Mesenchymal stem cell (in vitro differentiated cells and primary cell): ENCODE data around the gene P2RY6.

Experiments
- DNase-seq: peaks from one replicate; pipeline ENCODE4 v3.0.0-alpha.2; 2013
- H2AFZ ChIP-seq: one replicate; pipeline ENCODE4 v1.6.1; 2013; ENCODE audit warnings: low read depth, mild to moderate bottlenecking, control low read depth, inconsistent platforms, low read length, moderate library complexity
- H2AK5ac ChIP-seq: 2 replicates; pipeline ENCODE4 v1.6.1; 2013; ENCODE audit warnings: low read length, moderate library complexity, mild to moderate bottlenecking, inconsistent platforms; ENCODE audit not compliant: severe bottlenecking
- H2BK120ac ChIP-seq: one replicate; pipeline ENCODE4 v1.6.1; 2013; ENCODE audit warnings: low read depth, mild to moderate bottlenecking, inconsistent platforms, low read length, moderate library complexity
- H2BK12ac ChIP-seq, 2 experiments: one replicate each; pipeline ENCODE4 v1.6.1; 2013; ENCODE audit warnings: inconsistent platforms in 2 of 2, low read length in 2 of 2, mild to moderate bottlenecking in 2 of 2, moderate library complexity in 2 of 2, control low read depth in 1 of 2
- H2BK15ac ChIP-seq: one replicate; pipeline ENCODE4 v1.6.1; 2013; ENCODE audit warnings: mild to moderate bottlenecking, low read depth, inconsistent platforms; ENCODE audit not compliant: poor library complexity, severe bottlenecking
- H2BK5ac ChIP-seq: 2 replicates; pipeline ENCODE4 v1.6.1; 2013; ENCODE audit warnings: low read depth, mild to moderate bottlenecking, low read length, control low read depth, inconsistent platforms; ENCODE audit not compliant: poor library complexity, severe bottlenecking
- H3K14ac ChIP-seq, 2 experiments: one replicate each; pipeline ENCODE4 v1.6.1; 2013; ENCODE audit warnings: inconsistent platforms in 2 of 2, low read length in 2 of 2, control low read depth in 1 of 2, mild to moderate bottlenecking in 1 of 2, moderate library complexity in 1 of 2
- H3K18ac ChIP-seq, 2 experiments: one replicate each; pipeline ENCODE4 v1.6.1; 2013; ENCODE audit warnings: inconsistent platforms in 2 of 2, low read length in 2 of 2, control low read depth in 1 of 2, low read depth in 1 of 2, mild to moderate bottlenecking in 1 of 2
- H3K23ac ChIP-seq, 2 experiments: one replicate each; pipeline ENCODE4 v1.6.1; 2013; ENCODE audit warnings: inconsistent platforms in 2 of 2, low read length in 2 of 2, mild to moderate bottlenecking in 2 of 2, moderate library complexity in 2 of 2, control low read depth in 1 of 2
- H3K27ac ChIP-seq: 2 replicates; pipeline ENCODE4 v1.5.1; 2013; ENCODE audit warnings: mild to moderate bottlenecking, moderate library complexity, low read length, control low read depth, inconsistent platforms; ENCODE audit not compliant: poor library complexity, severe bottlenecking
- H3K27me3 ChIP-seq, 2 experiments: 2 replicates each; pipeline versions ENCODE4 v1.6.1 to v1.7.0; 2013; ENCODE audit warnings: low read length in 2 of 2, mild to moderate bottlenecking in 2 of 2, moderate library complexity in 2 of 2, control low read depth in 1 of 2, inconsistent platforms in 1 of 2; ENCODE audit not compliant: control insufficient read depth in 1 of 2, insufficient read depth in 1 of 2
- H3K36me3 ChIP-seq, 2 experiments: 2 replicates each; pipeline versions ENCODE4 v1.6.1 to v1.7.0; 2013; ENCODE audit warnings: low read length in 2 of 2, control low read depth in 1 of 2, inconsistent platforms in 1 of 2, low read depth in 1 of 2, mild to moderate bottlenecking in 1 of 2; ENCODE audit not compliant: insufficient read depth in 2 of 2, control insufficient read depth in 1 of 2
- H3K4ac ChIP-seq, 2 experiments: one replicate each; pipeline ENCODE4 v1.6.1; 2013; ENCODE audit warnings: inconsistent platforms in 2 of 2, low read length in 2 of 2, mild to moderate bottlenecking in 2 of 2, moderate library complexity in 2 of 2, control low read depth in 1 of 2, low read depth in 1 of 2
- H3K4me1 ChIP-seq: 2 replicates; pipeline ENCODE4 v1.6.1; 2013; ENCODE audit warnings: low read depth, low read length, control low read depth; ENCODE audit not compliant: control insufficient read depth, insufficient read depth
- H3K4me2 ChIP-seq: 2 replicates; pipeline ENCODE4 v1.6.1; 2013; ENCODE audit warnings: low read length, mild to moderate bottlenecking, inconsistent platforms; ENCODE audit not compliant: poor library complexity, severe bottlenecking
- H3K4me3 ChIP-seq, 2 experiments: 2 replicates each; pipeline versions ENCODE4 v1.5.1 to v1.7.0; 2013; ENCODE audit warnings: low read length in 2 of 2, mild to moderate bottlenecking in 2 of 2, control low read depth in 1 of 2, low read depth in 1 of 2; ENCODE audit not compliant: insufficient read depth in 1 of 2
- H3K79me1 ChIP-seq: replicated peaks from 2 replicates; pipeline ENCODE4 v1.6.1; 2013; ENCODE audit warnings: mild to moderate bottlenecking, control low read depth, low read length, inconsistent platforms; ENCODE audit not compliant: poor library complexity, severe bottlenecking
- H3K9ac ChIP-seq: 2 replicates; pipeline ENCODE4 v1.7.0; 2013; ENCODE audit warnings: mild to moderate bottlenecking, low read length, moderate library complexity
- H3K9me3 ChIP-seq: 2 replicates; pipeline ENCODE4 v1.7.0; 2013; ENCODE audit warnings: mild to moderate bottlenecking, low read length; ENCODE audit not compliant: control insufficient read depth
- H4K8ac ChIP-seq: one replicate; pipeline ENCODE4 v1.6.1; 2013; ENCODE audit warnings: inconsistent platforms, mild to moderate bottlenecking, low read length, moderate library complexity
- H4K91ac ChIP-seq: one replicate; pipeline ENCODE4 v1.6.1; 2013; ENCODE audit warnings: mild to moderate bottlenecking, low read length, inconsistent platforms
- WGBS: methylation state at CpG from one replicate; pipeline ENCODE4 v1.1.7; 2013; ENCODE audit warnings: mixed read lengths; 5-methylcytosine and 5-hydroxymethylcytosine counted together

P2RY6 gene

GRCh38 chr11:73330569-73331093, 58.5 kb downstream of the P2RY6 start:
- peak overlapping the region; percentile 56 for H3K27ac ChIP-seq
- peak overlapping the region; percentile 69 for H2BK120ac ChIP-seq
- H4K91ac ChIP-seq, result peak overlapping the region; percentile 90
- peak overlapping the region; percentile 90 for H4K8ac ChIP-seq
- no peak overlapping the region for H2AFZ ChIP-seq
- 71% methylated on average over 3 of the region's 3 CpGs for WGBS
- no peak overlapping the region for H3K4me3 ChIP-seq
- peak overlapping the region; percentile 99 for H2AK5ac ChIP-seq
- peaks cover 9% of the 10 kb centered on the region for H3K79me1 ChIP-seq
- H2BK5ac ChIP-seq, result peak overlapping the region; percentile 3
- no peak overlapping the region for H3K4me2 ChIP-seq
- peak overlapping the region; percentile 56 to 82 for H3K4ac ChIP-seq
- no peaks in the 10 kb centered on the region for H3K9me3 ChIP-seq
- peaks cover 71% of the 10 kb centered on the region for H3K4me1 ChIP-seq
- peak overlapping the region; percentile 71 to 99 for H2BK12ac ChIP-seq
- DNase-seq, result peak; percentile 78
- H3K18ac ChIP-seq, result peak overlapping the region; percentile 58 to 82
- peak overlapping the region in 1 of 2 experiments; percentile 29 for H3K14ac ChIP-seq
- peak overlapping the region in 1 of 2 experiments; percentile 19 for H3K23ac ChIP-seq
- peak overlapping the region; percentile 54 for H3K9ac ChIP-seq
- H2BK15ac ChIP-seq, result peak overlapping the region; percentile 90
- peaks cover 5 to 21% of the 10 kb centered on the region in 2 experiments for H3K36me3 ChIP-seq
- no peaks in the 10 kb centered on the region for H3K27me3 ChIP-seq

- Histone ChIP-seq H3K9ac (peak overlapping the region; percentile 10), H3K79me1 (peaks cover 5% of the 10 kb centered on the region), H3K27ac (peak overlapping the region; percentile 88), H3K14ac (peak overlapping the region in 1 of 2 experiments; percentile 95), H4K91ac (peak overlapping the region; percentile 96), H3K4me3 (no peak overlapping the region), H3K9me3 (no peaks in the 10 kb centered on the region), H4K8ac (peak overlapping the region; percentile 93), H3K18ac (peak overlapping the region; percentile 95 to 98), H2BK12ac (peak overlapping the region; percentile 71 to 99), H3K27me3 (no peaks in the 10 kb centered on the region), H2BK15ac (peak overlapping the region; percentile 60), H2AFZ (no peak overlapping the region), H2BK5ac (peak overlapping the region; percentile 90), H3K23ac (peak overlapping the region in 1 of 2 experiments; percentile 14), H3K4ac (peak overlapping the region; percentile 82 to 85), H2AK5ac (peak overlapping the region; percentile 99), H2BK120ac (peak overlapping the region; percentile 69), H3K4me2 (peak overlapping the region; percentile 63), H3K4me1 (peaks cover 65% of the 10 kb centered on the region), H3K36me3 (peaks cover 0 to 14% of the 10 kb centered on the region in 2 experiments)
- 26% methylated on average over 4 of the region's 4 CpGs for WGBS
- peak; percentile 80 for DNase-seq
Observed at GRCh38 chr11:73331138-73331916, 59.2 kb downstream of the P2RY6 start.

DNA sequence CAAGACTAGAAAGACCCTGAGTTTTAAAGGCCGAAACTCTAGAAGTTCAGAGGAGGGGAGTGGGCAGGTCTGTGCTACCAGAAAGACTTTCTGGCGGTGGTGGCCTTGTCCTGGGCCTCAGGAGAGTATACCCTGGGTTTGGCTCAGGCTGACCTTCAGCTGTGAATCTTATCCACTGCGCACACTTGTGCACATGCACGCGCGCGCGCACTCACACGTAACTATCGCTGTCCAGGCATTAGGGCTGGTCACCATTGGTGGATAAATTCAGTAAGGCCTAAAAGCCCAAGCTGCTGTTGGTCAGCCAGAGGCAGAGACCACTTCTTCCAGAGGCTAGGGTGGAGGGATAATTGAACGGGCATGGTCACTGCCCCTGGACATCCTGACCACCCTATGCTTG, 61.0 kb downstream of the P2RY6 start:
- DNase-seq, result no peak
- peak overlapping the region; percentile 75 for H2BK15ac ChIP-seq
- H2AFZ ChIP-seq, result no peak overlapping the region
- H2BK12ac ChIP-seq, result peak overlapping the region; percentile 91 to 100
- H4K91ac ChIP-seq, result peak overlapping the region; percentile 96
- H3K27ac ChIP-seq, result peak overlapping the region; percentile 88
- peak overlapping the region; percentile 63 for H3K9ac ChIP-seq
- H3K9me3 ChIP-seq, result no peaks in the 10 kb centered on the region
- peak overlapping the region; percentile 49 for H2BK5ac ChIP-seq
- H3K79me1 ChIP-seq, result peaks cover 11% of the 10 kb centered on the region
- H2AK5ac ChIP-seq, result peak overlapping the region; percentile 91
- 96% methylated on average over 11 of the region's 11 CpGs for WGBS
- H3K4me1 ChIP-seq, result peaks cover 50% of the 10 kb centered on the region
- peak overlapping the region; percentile 97 to 98 for H3K18ac ChIP-seq
- H3K4ac ChIP-seq, result peak overlapping the region; percentile 76 to 86
- no peak overlapping the region for H3K4me3 ChIP-seq
- peak overlapping the region; percentile 6 to 91 for H3K23ac ChIP-seq
- no peak overlapping the region for H3K4me2 ChIP-seq
- peaks cover 0 to 16% of the 10 kb centered on the region in 2 experiments for H3K36me3 ChIP-seq
- peak overlapping the region; percentile 88 for H2BK120ac ChIP-seq
- H4K8ac ChIP-seq, result peak overlapping the region; percentile 87
- no peaks in the 10 kb centered on the region for H3K27me3 ChIP-seq
- peak overlapping the region in 1 of 2 experiments; percentile 90 for H3K14ac ChIP-seq
